HG03457 (cell line): ENCODE data around the gene B3GNT2.
A peak's percentile ranks its signal among the peaks of the same experiment; 100 is the strongest.
"Not testable (repeated sequence)": the region's sequence is repeated elsewhere in the genome, so short reads cannot be mapped to it uniquely, and the experiment has no call there.

ENCODE experiments used
- ATAC-seq: cut with Tn5 transposase; IDR thresholded peaks from one replicate; pipeline ENCODE4 v1.9.1; 2021; ENCODE audit warnings: moderate number of reproducible peaks; ENCODE audit not compliant: unreplicated experiment

The B3GNT2 gene

GRCh38 chr2:62195421-62196277, at the start of gene B3GNT2:
Gene B3GNT2 (plus strand): TSS chr2:62196115. CDS start chr2:62222221, 26,106 bp downstream.
- ATAC-seq = peak; percentile 43

- ATAC-seq = not testable (repeated sequence)
Observed at GRCh38 chr2:62146790-62147189, 49.1 kb upstream of the B3GNT2 start.

- no peak for ATAC-seq
Observed at GRCh38 chr2:62147610-62148301, 48.2 kb upstream of the B3GNT2 start.

- ATAC-seq = no peak
Observed at GRCh38 chr2:62149708-62150107, 46.2 kb upstream of the B3GNT2 start.

- no peak for ATAC-seq
Observed at GRCh38 chr2:62150597-62151305, 45.2 kb upstream of the B3GNT2 start.

- no peak for ATAC-seq
Observed at GRCh38 chr2:62151306-62151638, 44.6 kb upstream of the B3GNT2 start.

GRCh38 chr2:62152000-62152399, 43.9 kb upstream of the B3GNT2 start:
- ATAC-seq = no peak

- ATAC-seq = no peak
Observed at GRCh38 chr2:62156861-62157496, 38.9 kb upstream of the B3GNT2 start.

GRCh38 chr2:62158444-62159121, 37.3 kb upstream of the B3GNT2 start:
- ATAC-seq = no peak

- ATAC-seq = not testable (repeated sequence)
Observed at GRCh38 chr2:62160691-62161090, 35.2 kb upstream of the B3GNT2 start.

GRCh38 chr2:62163106-62163831, 32.6 kb upstream of the B3GNT2 start:
- ATAC-seq = no peak

- no peak for ATAC-seq
Observed at GRCh38 chr2:62163834-62164233, 32.1 kb upstream of the B3GNT2 start.

- no peak for ATAC-seq
Observed at GRCh38 chr2:62175728-62176127, 20.2 kb upstream of the B3GNT2 start.

GRCh38 chr2:62176801-62177200, 19.1 kb upstream of the B3GNT2 start:
- no peak for ATAC-seq

- ATAC-seq = no peak
Observed at GRCh38 chr2:62177392-62178049, 18.4 kb upstream of the B3GNT2 start.

GRCh38 chr2:62178741-62179271, 17.1 kb upstream of the B3GNT2 start:
- ATAC-seq = no peak

GRCh38 chr2:62180975-62181374, 14.9 kb upstream of the B3GNT2 start:
- no peak for ATAC-seq

GRCh38 chr2:62181843-62182242, 14.1 kb upstream of the B3GNT2 start:
- ATAC-seq = no peak
